Measurements from ENCODE around the gene GPR146. TPM values are rescaled to one million over a fixed set of nuclear protein-coding genes. Genes with fewer than 3 reads are reported as not detected.

GPR146 gene
- total RNA-seq, 2 donors from 2014 or later = 9.0 to 20.3 TPM

DNA sequence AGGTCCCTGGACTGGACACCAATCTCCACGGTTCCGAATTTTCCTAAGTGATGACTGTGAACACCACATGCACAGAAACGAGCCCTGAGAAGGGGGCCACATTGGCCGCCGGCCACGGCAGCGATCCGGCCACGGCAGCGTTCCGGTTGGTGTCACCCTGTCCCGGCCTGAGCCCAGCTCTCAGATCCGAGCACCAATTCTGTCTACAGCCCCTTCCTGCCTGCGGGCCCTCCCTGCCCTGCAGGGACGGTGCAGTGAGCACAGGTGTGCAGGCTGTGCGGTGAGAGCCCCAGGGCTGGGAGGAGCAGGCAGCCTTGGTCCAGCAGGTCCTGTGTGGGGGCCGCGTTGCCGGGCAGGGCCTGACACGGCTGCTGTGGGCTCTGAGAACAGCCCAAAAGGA, 29.7 kb upstream of the GPR146 start:
- TF ChIP-seq, protein P1, sequence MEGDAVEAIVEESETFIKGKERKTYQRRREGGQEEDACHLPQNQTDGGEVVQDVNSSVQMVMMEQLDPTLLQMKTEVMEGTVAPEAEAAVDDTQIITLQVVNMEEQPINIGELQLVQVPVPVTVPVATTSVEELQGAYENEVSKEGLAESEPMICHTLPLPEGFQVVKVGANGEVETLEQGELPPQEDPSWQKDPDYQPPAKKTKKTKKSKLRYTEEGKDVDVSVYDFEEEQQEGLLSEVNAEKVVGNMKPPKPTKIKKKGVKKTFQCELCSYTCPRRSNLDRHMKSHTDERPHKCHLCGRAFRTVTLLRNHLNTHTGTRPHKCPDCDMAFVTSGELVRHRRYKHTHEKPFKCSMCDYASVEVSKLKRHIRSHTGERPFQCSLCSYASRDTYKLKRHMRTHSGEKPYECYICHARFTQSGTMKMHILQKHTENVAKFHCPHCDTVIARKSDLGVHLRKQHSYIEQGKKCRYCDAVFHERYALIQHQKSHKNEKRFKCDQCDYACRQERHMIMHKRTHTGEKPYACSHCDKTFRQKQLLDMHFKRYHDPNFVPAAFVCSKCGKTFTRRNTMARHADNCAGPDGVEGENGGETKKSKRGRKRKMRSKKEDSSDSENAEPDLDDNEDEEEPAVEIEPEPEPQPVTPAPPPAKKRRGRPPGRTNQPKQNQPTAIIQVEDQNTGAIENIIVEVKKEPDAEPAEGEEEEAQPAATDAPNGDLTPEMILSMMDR (IDR thresholded peaks at IDR 0.05) = no peak
- Histone ChIP-seq H3K4me1 (ENCODE audit: control insufficient read depth in 1 of 2, low read depth in 2 of 2) (no peaks in the 10 kb centered on the region), H3K27ac (no peak overlapping the region), H3K4me3 (no peak overlapping the region), H3K36me3 (peaks cover 6% of the 10 kb centered on the region), H3K9me3 (no peaks in the 10 kb centered on the region), H3K27me3 (replicated peaks; ENCODE audit: insufficient read depth) (no peaks in the 10 kb centered on the region)
- ATAC-seq (ENCODE audit: insufficient number of reproducible peaks, low FRiP score, low read depth) = no peak
- DNase-seq (ENCODE audit: low spot score) = no peak

- no peak for ATAC-seq (ENCODE audit: insufficient number of reproducible peaks, low FRiP score, low read depth)
- Histone ChIP-seq H3K4me3 (no peak overlapping the region), H3K4me1 (ENCODE audit: control insufficient read depth in 1 of 2, low read depth in 2 of 2) (no peaks in the 10 kb centered on the region), H3K9me3 (no peaks in the 10 kb centered on the region), H3K27ac (no peak overlapping the region), H3K27me3 (replicated peaks; ENCODE audit: insufficient read depth) (no peaks in the 10 kb centered on the region), H3K36me3 (peaks cover 6% of the 10 kb centered on the region)
- DNase-seq (ENCODE audit: low spot score) = no peak
- TF ChIP-seq, protein P1 (IDR thresholded peaks at IDR 0.05) = no peak
These were observed 28.9 kb upstream of the GPR146 start for GRCh38 chr7:1015196-1016121.

- peaks cover 11% of the 10 kb centered on the region for H3K36me3 ChIP-seq
- H3K27ac ChIP-seq = no peak overlapping the region
- H3K4me3 ChIP-seq = no peak overlapping the region
- no peaks in the 10 kb centered on the region for H3K27me3 ChIP-seq (replicated peaks; ENCODE audit: insufficient read depth)
- H3K4me1 ChIP-seq (ENCODE audit: control insufficient read depth in 1 of 2, low read depth in 2 of 2) = no peaks in the 10 kb centered on the region
- no peaks in the 10 kb centered on the region for H3K9me3 ChIP-seq
- no peak for DNase-seq (ENCODE audit: low spot score)
- ATAC-seq (ENCODE audit: insufficient number of reproducible peaks, low FRiP score, low read depth) = no peak
- TF ChIP-seq, protein P1 (IDR thresholded peaks at IDR 0.05) = no peak
These were observed 27.5 kb upstream of the GPR146 start for GRCh38 chr7:1016577-1017531.

DNA sequence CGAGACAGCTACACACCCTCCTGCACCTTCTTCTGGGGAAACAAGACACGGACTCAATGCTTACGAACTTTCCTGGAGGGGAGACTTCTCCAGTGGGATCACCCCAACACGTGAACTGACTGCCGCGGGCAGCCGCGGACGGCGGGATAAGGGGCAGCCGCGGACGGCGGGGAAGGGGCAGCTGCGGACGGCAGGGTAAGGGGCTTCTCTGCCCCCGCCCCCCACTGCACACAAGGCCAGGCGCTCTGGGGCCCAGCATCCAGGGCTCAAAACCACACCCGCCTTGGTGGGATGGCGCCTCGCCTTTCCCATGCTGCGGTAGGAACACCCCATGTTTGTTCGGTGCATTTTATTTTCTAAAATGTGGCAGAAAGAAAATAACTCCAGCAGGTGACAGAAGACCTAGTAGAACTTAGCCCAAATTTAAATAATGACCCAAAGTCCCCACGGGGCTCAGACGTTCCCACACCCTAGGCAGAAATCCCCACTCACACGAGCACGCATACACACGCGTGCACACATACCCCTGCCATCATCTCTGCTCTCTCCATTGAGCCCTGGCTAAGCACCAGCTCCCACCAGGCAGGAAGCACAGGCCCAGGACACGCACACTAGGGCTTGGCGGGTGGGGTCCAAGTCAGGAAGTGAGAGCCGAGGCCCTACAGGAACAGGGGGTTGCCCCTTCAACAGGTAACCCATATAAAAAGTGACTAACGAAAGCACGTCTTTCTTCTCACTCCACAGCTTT, 26.6 kb upstream of the GPR146 start:
- ATAC-seq (ENCODE audit: insufficient number of reproducible peaks, low FRiP score, low read depth) (no peak), DNase-seq (ENCODE audit: low spot score) (no peak)
- H3K36me3 ChIP-seq = peaks cover 11% of the 10 kb centered on the region
- no peaks in the 10 kb centered on the region for H3K9me3 ChIP-seq
- no peaks in the 10 kb centered on the region for H3K27me3 ChIP-seq (replicated peaks; ENCODE audit: insufficient read depth)
- TF ChIP-seq, protein P1 (IDR thresholded peaks at IDR 0.05) = no peak
- no peaks in the 10 kb centered on the region for H3K4me1 ChIP-seq (ENCODE audit: control insufficient read depth in 1 of 2, low read depth in 2 of 2)
- no peak overlapping the region for H3K4me3 ChIP-seq
- H3K27ac ChIP-seq = no peak overlapping the region

All from thoracic aorta (tissue), 2 donors.